Adrenal gland (tissue), 12 donors: ENCODE measurements around the gene HIKESHI. TPM values are rescaled to one million over a fixed set of nuclear protein-coding genes. Genes with fewer than 3 reads are reported as not detected.

ENCODE experiments used
- DNase-seq, 7 donors: peaks; one replicate each; pipeline ENCODE4 v3.0.0-alpha.2; 2019 to 2020
- H3K27ac ChIP-seq, 5 donors: fragments of 200-600 bp; sonication (generic) in 4 of 5; 1 replicate in 3 of 5; 2 replicates in 2 of 5; pipeline versions ENCODE4 v1.5.1 to v1.8.0; 2016 to 2020; ENCODE audit warnings: mild to moderate bottlenecking in 1 of 5
- H3K27me3 ChIP-seq: fragments of 200-600 bp; 2 replicates; pipeline ENCODE4 v1.8.0; 2021
- H3K36me3 ChIP-seq, 2 donors: fragments of 200-600 bp; replicated peaks in 1 of 2; 1 replicate in 1 of 2; 2 replicates in 1 of 2; pipeline versions ENCODE4 v1.5.1 to v1.8.0; 2018 to 2022
- H3K4me1 ChIP-seq, 2 donors: fragments of 200-600 bp; replicated peaks in 1 of 2; 1 replicate in 1 of 2; 2 replicates in 1 of 2; pipeline versions ENCODE4 v1.5.1 to v1.8.0; 2018 to 2021
- H3K4me3 ChIP-seq, 4 donors: fragments of 200-600 bp; sonication (generic) in 3 of 4; one replicate each; pipeline ENCODE4 v1.5.1; 2016 to 2018
- H3K9me3 ChIP-seq, 3 donors: fragments of 200-600 bp; sonication (generic) in 1 of 3; replicated peaks in 1 of 3; 1 replicate in 2 of 3; 2 replicates in 1 of 3; pipeline versions ENCODE4 v1.5.1 to v1.8.0; 2016 to 2021
- POLR2A ChIP-seq, 2 donors: fragments of 450-650 bp; IDR thresholded peaks; one replicate each; pipeline ENCODE4 v1.6.1; 2017; ENCODE audit warnings: antibody characterized with exemption in 2 of 2, mild to moderate bottlenecking in 2 of 2, moderate library complexity in 1 of 2
- WGBS, 4 donors: extraction: QIAGEN DNeasy Blood & Tissue Kit in 2 of 4; methylation state at CpG; one replicate each; pipeline versions ENCODE4 v1.1.5 to v1.1.7; 2013 to 2017; 5-methylcytosine and 5-hydroxymethylcytosine counted together
- intact Hi-C, 2 donors: fragments of 100-400 bp; cut with DNase I; formaldehyde crosslinking; loops; one replicate each; pipeline versions ENCODE4 v1.14.1 to v1.15.0; 2022 to 2023
- polyA plus RNA-seq, 3 donors: library from polyadenylated mRNA; stranded (reverse); fragments of 200-250 nt in 2 of 3; fragments of 350-450 nt in 1 of 3; fragmentation: Illumina TruSeq in 1 of 3; extraction: RNeasy Lipid Tissue Mini Kit (QIAGEN cat#74804) in 1 of 3; gene quantifications; one replicate each; pipeline ENCODE4 v1.2.3, GENCODE V29; 2013 to 2014
- total RNA-seq, 9 donors: library from RNA; depleted of rRNA in 4 of 9; stranded (reverse); fragments of >200 nt in 4 of 9; fragments of 120-200 nt in 1 of 9; fragmentation: NEBNext Ultra II Directional in 1 of 9; extraction: Animal tissue kit (Norgen Biotek cat#: 25700) in 1 of 9; gene quantifications; one replicate each; pipeline versions ENCODE4 v1.1.0 to v1.2.4, GENCODE V29; 2013 to 2023
- TF ChIP-seq, protein P1 (sequence below), 6 experiments: fragments of 450-650 bp in 4 of 6; fragments of 200-600 bp in 2 of 6; sonication (generic) in 1 of 6; IDR thresholded peaks; 1 replicate in 5 of 6; 2 replicates in 1 of 6; pipeline versions ENCODE4 v1.5.1 to v1.8.0; 2016 to 2021; ENCODE audit warnings: antibody characterized with exemption in 6 of 6, mild to moderate bottlenecking in 2 of 6, moderate library complexity in 1 of 6
- donor health status: healthy with polysubstance abuse.
- donor health status: Bipolar disorder and iron deficiency.
- donor health status: DM: yes; HTN: yes; CAD: no.
- donor health status: DM: no; HTN: no; CAD: no.
- donor health status: DM: no; HTN: no; CAD: no.
- donor health status: DM: yes; HTN: yes; CAD: no.

The HIKESHI gene
- total and polyA plus RNA-seq, 12 donors: 30.4 to 48.2 (median 37.3) TPM

GRCh38 chr11:86264649-86265048 is 37.4 kb upstream of the HIKESHI start:
- TF ChIP-seq, protein P1, sequence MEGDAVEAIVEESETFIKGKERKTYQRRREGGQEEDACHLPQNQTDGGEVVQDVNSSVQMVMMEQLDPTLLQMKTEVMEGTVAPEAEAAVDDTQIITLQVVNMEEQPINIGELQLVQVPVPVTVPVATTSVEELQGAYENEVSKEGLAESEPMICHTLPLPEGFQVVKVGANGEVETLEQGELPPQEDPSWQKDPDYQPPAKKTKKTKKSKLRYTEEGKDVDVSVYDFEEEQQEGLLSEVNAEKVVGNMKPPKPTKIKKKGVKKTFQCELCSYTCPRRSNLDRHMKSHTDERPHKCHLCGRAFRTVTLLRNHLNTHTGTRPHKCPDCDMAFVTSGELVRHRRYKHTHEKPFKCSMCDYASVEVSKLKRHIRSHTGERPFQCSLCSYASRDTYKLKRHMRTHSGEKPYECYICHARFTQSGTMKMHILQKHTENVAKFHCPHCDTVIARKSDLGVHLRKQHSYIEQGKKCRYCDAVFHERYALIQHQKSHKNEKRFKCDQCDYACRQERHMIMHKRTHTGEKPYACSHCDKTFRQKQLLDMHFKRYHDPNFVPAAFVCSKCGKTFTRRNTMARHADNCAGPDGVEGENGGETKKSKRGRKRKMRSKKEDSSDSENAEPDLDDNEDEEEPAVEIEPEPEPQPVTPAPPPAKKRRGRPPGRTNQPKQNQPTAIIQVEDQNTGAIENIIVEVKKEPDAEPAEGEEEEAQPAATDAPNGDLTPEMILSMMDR (IDR thresholded peaks at IDR 0.05): no peak
- TF ChIP-seq POLR2A (IDR thresholded peaks at IDR 0.05): no peak
- intact Hi-C loops: no loop called here
- 96 to 100% (median 98%) methylated on average over 2 of the region's 2 CpGs for WGBS, 4 donors
- no peak for DNase-seq
- H3K27ac ChIP-seq: no peak overlapping the region
- peaks cover 0 to 5% of the 10 kb centered on the region in 2 donors for H3K36me3 ChIP-seq
- peaks cover 0 to 3% (median 0%) of the 10 kb centered on the region in 3 donors for H3K9me3 ChIP-seq
- H3K4me3 ChIP-seq: no peak overlapping the region
- H3K27me3 ChIP-seq: no peaks in the 10 kb centered on the region
- no peaks in the 10 kb centered on the region for H3K4me1 ChIP-seq

DNA sequence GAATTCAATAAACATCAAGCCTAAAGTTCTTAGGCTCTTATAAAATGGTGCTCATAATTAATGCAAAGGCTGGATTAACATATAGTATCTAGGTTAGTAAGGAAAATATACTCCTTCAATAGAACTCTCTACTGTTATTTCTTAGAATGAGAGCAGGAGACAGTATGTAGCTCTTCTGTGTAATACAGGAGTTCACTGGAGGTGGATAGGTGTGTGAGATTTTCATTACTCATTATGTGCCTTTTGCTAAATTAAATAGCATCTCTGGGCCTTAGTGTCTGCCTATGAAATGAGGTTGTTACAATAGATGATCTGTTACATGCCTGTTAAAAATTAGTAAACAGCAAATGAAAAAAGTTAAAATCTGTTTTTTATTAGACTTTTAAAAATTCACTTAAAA is 36.8 kb upstream of the HIKESHI start:
- H3K36me3 ChIP-seq: no peaks in the 10 kb centered on the region
- intact Hi-C loops: no loop called here
- TF ChIP-seq, protein P1 (IDR thresholded peaks at IDR 0.05): no peak
- no peak for TF ChIP-seq POLR2A (IDR thresholded peaks at IDR 0.05)

DNA sequence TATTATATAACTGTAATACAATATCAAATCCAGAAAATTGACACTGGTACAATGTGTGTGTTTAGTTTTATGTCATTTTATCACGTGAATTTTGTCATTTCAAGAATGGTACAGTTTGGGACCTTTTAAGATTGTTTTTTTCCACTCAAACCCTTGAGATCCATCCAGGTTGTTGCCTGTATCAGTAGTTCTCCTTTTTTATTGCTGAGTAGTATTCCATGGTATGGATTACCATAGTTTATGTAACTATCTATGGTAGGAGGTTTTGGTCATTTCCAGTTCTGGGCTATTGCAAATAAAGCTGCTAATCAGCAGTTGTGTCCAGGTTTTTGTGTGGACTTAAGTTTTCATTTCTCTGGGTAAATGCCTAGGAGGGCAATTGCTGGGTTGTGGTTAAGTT is 32.4 kb upstream of the HIKESHI start:
- peaks cover 0 to 4% of the 10 kb centered on the region in 2 donors for H3K36me3 ChIP-seq

More for the DNA sequence above, 36.8 kb upstream of the HIKESHI start:
- no peak overlapping the region for H3K27ac ChIP-seq
- H3K4me1 ChIP-seq: no peaks in the 10 kb centered on the region
- DNase-seq: no peak
- H3K4me3 ChIP-seq: no peak overlapping the region
- H3K9me3 ChIP-seq: peaks cover 0 to 3% (median 0%) of the 10 kb centered on the region in 3 donors
- no peaks in the 10 kb centered on the region for H3K27me3 ChIP-seq

GRCh38 chr11:86274503-86274902 is 27.5 kb upstream of the HIKESHI start:
- Histone ChIP-seq H3K27me3 (no peaks in the 10 kb centered on the region), H3K4me1 (no peaks in the 10 kb centered on the region), H3K4me3 (no peak overlapping the region), H3K27ac (no peak overlapping the region), H3K9me3 (peaks cover 0 to 1% (median 0%) of the 10 kb centered on the region in 3 donors), H3K36me3 (peaks cover 0 to 20% of the 10 kb centered on the region in 2 donors)
- 87 to 98% (median 95%) methylated on average over 6 of the region's 6 CpGs for WGBS, 4 donors
- no peak for DNase-seq
- intact Hi-C loops: no loop called here
- TF ChIP-seq, protein P1 (IDR thresholded peaks at IDR 0.05): no peak
- TF ChIP-seq POLR2A (IDR thresholded peaks at IDR 0.05): no peak

More for the DNA sequence above, 32.4 kb upstream of the HIKESHI start:
- H3K4me1 ChIP-seq: no peaks in the 10 kb centered on the region
- DNase-seq: no peak
- intact Hi-C loops: no loop called here
- H3K4me3 ChIP-seq: no peak overlapping the region
- H3K27me3 ChIP-seq: no peaks in the 10 kb centered on the region
- WGBS, 4 donors: 67 to 78% (median 77%) methylated on average over 1 of the region's 1 CpG
- no peak overlapping the region for H3K27ac ChIP-seq
- H3K9me3 ChIP-seq: peaks cover 0 to 3% (median 0%) of the 10 kb centered on the region in 3 donors
- TF ChIP-seq, protein P1 (IDR thresholded peaks at IDR 0.05): no peak
- TF ChIP-seq POLR2A (IDR thresholded peaks at IDR 0.05): no peak
